HG02610 (cell line): Measurements from ENCODE around the gene MFN2.
A peak's percentile ranks its signal among the peaks of the same experiment; 100 is the strongest.
"Not testable (repeated sequence)": the region's sequence is repeated elsewhere in the genome, so short reads cannot be mapped to it uniquely, and the experiment has no call there.

ENCODE experiments used
- ATAC-seq: cut with Tn5 transposase; IDR thresholded peaks from one replicate; pipeline ENCODE4 v1.9.1; 2021; ENCODE audit warnings: mild to moderate bottlenecking, moderate library complexity; ENCODE audit not compliant: unreplicated experiment

MFN2 gene

GRCh38 chr1:11979851-11980675 lies at the start of gene MFN2:
MFN2 (plus strand) TSS chr1:11980444; CDS start chr1:11989169, 8,725 bp downstream.
- peak; percentile 89 for ATAC-seq

- no peak for ATAC-seq
Measured at GRCh38 chr1:11930571-11931445, 49.4 kb upstream of the MFN2 start.

- no peak for ATAC-seq
Measured at GRCh38 chr1:11931845-11932244, 48.4 kb upstream of the MFN2 start.

GRCh38 chr1:11934302-11935056 lies 45.8 kb upstream of the MFN2 start, which contains the start of gene PLOD1:
PLOD1 (plus strand) TSS chr1:11934717; CDS start chr1:11934780, 63 bp downstream.
- ATAC-seq = peak; percentile 82

GRCh38 chr1:11935057-11935412 lies 45.2 kb upstream of the MFN2 start:
- ATAC-seq = no peak

- not testable (repeated sequence) for ATAC-seq
Measured at GRCh38 chr1:11935733-11936132, 44.5 kb upstream of the MFN2 start.

- no peak for ATAC-seq
Measured at GRCh38 chr1:11938722-11939526, 41.3 kb upstream of the MFN2 start.

- ATAC-seq = not testable (repeated sequence)
Measured at GRCh38 chr1:11939794-11940193, 40.5 kb upstream of the MFN2 start.

GRCh38 chr1:11940260-11940921 lies 39.9 kb upstream of the MFN2 start:
- no peak for ATAC-seq

- no peak for ATAC-seq
Measured at GRCh38 chr1:11942280-11942679, 38.0 kb upstream of the MFN2 start.

GRCh38 chr1:11943619-11944018 lies 36.6 kb upstream of the MFN2 start:
- no peak for ATAC-seq

GRCh38 chr1:11944358-11944931 lies 35.8 kb upstream of the MFN2 start:
- no peak for ATAC-seq

- ATAC-seq = no peak
Measured at GRCh38 chr1:11946647-11947046, 33.6 kb upstream of the MFN2 start.

GRCh38 chr1:11948822-11949458 lies 31.3 kb upstream of the MFN2 start:
- no peak for ATAC-seq

- ATAC-seq = no peak
Measured at GRCh38 chr1:11951901-11952300, 28.3 kb upstream of the MFN2 start.

GRCh38 chr1:11952455-11953109 lies 27.7 kb upstream of the MFN2 start:
- no peak for ATAC-seq

- ATAC-seq = no peak
Measured at GRCh38 chr1:11955221-11955620, 25.0 kb upstream of the MFN2 start.

- ATAC-seq = no peak
Measured at GRCh38 chr1:11957398-11957797, 22.8 kb upstream of the MFN2 start.
